ENCODE results near the gene OR1B1.
A peak's percentile ranks its signal among the peaks of the same experiment; 100 is the strongest.
"Not testable (repeated sequence)": the region's sequence is repeated elsewhere in the genome, so short reads cannot be mapped to it uniquely, and the experiment has no call there.

The OR1B1 gene

DNA sequence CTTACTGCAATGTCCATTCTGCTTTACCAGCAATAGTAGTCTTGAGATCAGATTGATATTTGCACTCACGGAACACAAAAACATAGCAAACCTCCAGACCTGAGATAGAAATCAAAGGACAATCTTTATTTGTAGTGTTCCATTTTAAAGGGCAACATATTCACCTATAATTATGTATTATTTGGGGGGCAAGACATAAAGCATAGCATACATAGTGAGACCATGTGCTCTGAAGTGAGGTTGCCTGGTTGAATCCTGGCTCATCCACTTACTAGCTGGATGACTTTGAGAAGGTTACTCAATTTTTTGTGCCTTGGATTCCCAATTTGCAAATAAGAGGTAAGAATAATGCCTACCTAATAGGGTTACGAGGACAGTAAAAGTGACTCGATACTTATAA lies at the start of gene OR1B1:
OR1B1 (minus strand) TSS at position 101 of the 400 bp plus-strand sequence.
- DNase-seq: no peak

- DNase-seq: no peak
Observed at GRCh38 chr9:122695696-122696095, 38.3 kb upstream of the OR1B1 start.

DNA sequence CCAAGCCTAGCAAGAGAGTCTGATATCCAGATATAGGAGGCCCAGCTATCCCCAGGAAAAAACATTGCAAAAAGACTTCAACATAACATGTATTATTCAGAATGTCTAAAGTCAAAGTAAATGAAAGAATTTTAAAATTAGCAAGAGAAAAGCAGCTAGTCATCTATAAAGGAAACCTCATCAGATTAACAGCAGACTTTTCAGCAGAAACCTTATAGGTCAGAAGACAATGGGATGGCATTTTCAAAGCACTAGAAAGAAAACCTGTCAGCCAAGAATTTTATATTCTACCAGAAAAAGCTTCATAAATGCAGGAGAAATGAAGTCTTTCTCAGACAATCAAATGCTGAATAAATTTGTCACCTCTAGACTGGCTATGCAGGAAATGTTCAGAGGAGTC lies 27.4 kb upstream of the OR1B1 start:
- DNase-seq: no peak

GRCh38 chr9:122672481-122672880 lies 15.1 kb upstream of the OR1B1 start:
- DNase-seq: no peak

DNA sequence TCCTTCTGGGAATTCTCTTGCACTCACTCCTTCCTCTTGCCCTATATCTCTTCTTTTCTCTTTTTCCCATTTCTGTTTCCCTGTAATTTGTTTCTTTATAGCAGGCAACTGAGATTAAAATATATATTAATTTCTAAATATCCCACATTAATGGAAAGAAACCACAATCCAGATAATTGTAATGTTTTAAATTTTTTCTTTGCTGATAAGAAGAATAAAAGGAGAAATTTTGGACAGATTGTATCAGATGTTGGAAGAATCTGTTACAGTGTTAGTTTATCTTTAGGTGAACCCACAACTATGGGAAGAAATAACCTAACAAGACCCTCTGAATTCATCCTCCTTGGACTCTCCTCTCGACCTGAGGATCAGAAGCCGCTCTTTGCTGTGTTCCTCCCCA lies 4.0 kb upstream of the OR1B1 start, which contains the start of gene OR1L1:
OR1L1 (plus strand) TSS at position 301 of the 400 bp plus-strand sequence; CDS start at position 301, 0 bp downstream.
- DNase-seq: no peak

DNA sequence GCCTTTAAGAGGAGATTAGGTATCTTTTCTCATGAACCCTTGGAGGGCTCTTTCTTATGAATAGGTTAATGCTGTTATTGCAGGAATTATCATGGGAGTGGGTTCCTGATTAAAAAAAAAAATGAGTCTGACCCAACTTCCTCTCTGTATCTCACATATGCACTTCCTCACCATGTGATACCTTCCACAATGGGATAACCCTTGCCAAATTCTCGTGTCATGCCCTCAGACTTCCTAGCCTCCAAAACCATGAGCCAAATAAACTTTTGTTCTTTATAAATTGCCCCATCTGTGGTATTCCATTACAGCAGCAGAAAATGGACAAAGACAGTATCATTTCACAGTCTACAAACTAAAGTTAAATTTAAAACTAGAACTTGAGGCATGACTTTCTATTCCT lies 1.0 kb downstream of the OR1B1 start:
- DNase-seq: no peak

GRCh38 chr9:122642226-122642625 lies 15.2 kb downstream of the OR1B1 start:
- no peak for DNase-seq

GRCh38 chr9:122619996-122620395 lies 37.4 kb downstream of the OR1B1 start:
- no peak for DNase-seq

- DNase-seq: no peak
Observed at GRCh38 chr9:122614362-122614761, 43.1 kb downstream of the OR1B1 start, which contains the start of gene OR1Q1. TSS of gene OR1Q1 (plus strand) at chr9:122614738. CDS start at chr9:122614738, 0 bp downstream.

GRCh38 chr9:122609804-122610203 lies 47.6 kb downstream of the OR1B1 start:
- DNase-seq: no peak

DNA sequence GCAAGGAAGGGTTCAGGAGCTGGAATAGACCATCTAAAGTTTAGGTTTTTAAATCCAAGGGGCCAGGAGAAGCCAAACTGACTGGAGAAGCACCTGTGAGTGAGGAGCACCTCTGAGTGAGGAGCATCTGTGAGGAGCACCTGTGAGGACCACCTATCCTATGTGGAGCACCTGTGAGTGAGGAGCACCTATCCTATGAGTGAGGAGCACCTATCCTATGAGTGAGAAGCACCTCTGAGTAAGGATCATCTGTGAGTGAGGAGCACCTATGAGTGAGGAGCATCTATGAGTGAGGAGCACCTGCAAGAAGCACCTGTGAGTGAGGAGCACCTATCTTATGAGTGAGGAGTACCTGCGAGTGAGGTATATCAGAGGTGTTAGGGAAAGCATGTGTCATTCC lies 50.8 kb downstream of the OR1B1 start:
- DNase-seq: no peak

DNA sequence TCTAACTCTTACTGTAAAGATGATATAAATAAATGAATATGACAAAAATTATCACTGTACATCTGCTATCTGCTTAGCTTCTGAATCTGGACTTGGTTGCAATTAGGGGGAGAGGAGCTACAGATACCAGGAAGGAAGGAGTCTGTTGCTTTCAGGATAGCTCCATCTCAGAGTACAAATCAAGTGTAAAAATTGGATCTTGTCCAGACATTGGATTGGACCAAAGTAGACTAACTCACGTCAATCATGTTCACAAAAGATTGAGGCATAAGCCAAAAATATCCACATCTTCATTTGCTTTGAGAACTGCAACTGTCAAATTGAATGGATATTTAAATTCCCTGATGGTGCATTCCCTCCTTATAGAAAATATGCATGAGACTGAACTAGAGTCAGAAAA lies 51.7 kb downstream of the OR1B1 start:
- DNase-seq: no peak

- not testable (repeated sequence) for DNase-seq
Observed at GRCh38 chr9:122583284-122583683, 74.1 kb downstream of the OR1B1 start, which contains the start of gene OR1L8. TSS of gene OR1L8 (minus strand) at chr9:122583384. CDS start at chr9:122568477, 14,907 bp downstream.

GRCh38 chr9:122580360-122580759 lies 77.1 kb downstream of the OR1B1 start:
- DNase-seq: peak; percentile 4

- no peak for DNase-seq
Observed at GRCh38 chr9:122579874-122580273, 77.6 kb downstream of the OR1B1 start.

Data from fibroblast of skin of right biceps (primary cell).